Loucy (cell line): ENCODE results near the gene PHKB.

ENCODE experiments used
- EZH2phosphoT487 ChIP-seq: fragments of 200-600 bp; IDR thresholded peaks from 2 replicates; pipeline ENCODE4 v1.6.1; 2018; ENCODE audit warnings: antibody characterized with exemption, mild to moderate bottlenecking, moderate library complexity, borderline replicate concordance
- TF ChIP-seq, protein P1 (sequence below): fragments of 200-600 bp; sonication (generic); conservative IDR thresholded peaks from 2 replicates; pipeline ENCODE4 v1.5.1; 2014; ENCODE audit warnings: mild to moderate bottlenecking, antibody characterized with exemption, low read length

GRCh38 chr16:47627085-47627639 is 166.0 kb downstream of the PHKB start:
- TF ChIP-seq, protein P1, sequence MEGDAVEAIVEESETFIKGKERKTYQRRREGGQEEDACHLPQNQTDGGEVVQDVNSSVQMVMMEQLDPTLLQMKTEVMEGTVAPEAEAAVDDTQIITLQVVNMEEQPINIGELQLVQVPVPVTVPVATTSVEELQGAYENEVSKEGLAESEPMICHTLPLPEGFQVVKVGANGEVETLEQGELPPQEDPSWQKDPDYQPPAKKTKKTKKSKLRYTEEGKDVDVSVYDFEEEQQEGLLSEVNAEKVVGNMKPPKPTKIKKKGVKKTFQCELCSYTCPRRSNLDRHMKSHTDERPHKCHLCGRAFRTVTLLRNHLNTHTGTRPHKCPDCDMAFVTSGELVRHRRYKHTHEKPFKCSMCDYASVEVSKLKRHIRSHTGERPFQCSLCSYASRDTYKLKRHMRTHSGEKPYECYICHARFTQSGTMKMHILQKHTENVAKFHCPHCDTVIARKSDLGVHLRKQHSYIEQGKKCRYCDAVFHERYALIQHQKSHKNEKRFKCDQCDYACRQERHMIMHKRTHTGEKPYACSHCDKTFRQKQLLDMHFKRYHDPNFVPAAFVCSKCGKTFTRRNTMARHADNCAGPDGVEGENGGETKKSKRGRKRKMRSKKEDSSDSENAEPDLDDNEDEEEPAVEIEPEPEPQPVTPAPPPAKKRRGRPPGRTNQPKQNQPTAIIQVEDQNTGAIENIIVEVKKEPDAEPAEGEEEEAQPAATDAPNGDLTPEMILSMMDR, result no peak
- TF ChIP-seq EZH2phosphoT487, result no peak
